Small intestine (tissue), 16 donors: ENCODE results near the gene VCX2. TPM values are rescaled to one million over a fixed set of nuclear protein-coding genes. Genes with fewer than 3 reads are reported as not detected.
A peak's percentile ranks its signal among the peaks of the same experiment; 100 is the strongest.
"Not testable (repeated sequence)": the region's sequence is repeated elsewhere in the genome, so short reads cannot be mapped to it uniquely, and the experiment has no call there.

Experiments
- DNase-seq, 2 donors: peaks; one replicate each; pipeline versions ENCODE4 v3.0.0 to v3.0.0-alpha.2; 2013
- FAIRE-seq: peaks from 2 replicates; lab custom pipeline; 2012; peaks lifted over from hg19 to GRCh38; lab: Jason Lieb, UNC
- H3K27ac ChIP-seq, 3 donors: one replicate each; pipeline ENCODE4 v1.5.1; 2013; ENCODE audit warnings: low read length in 2 of 3, mild to moderate bottlenecking in 2 of 3, control low read depth in 1 of 3, inconsistent platforms in 1 of 3, low read depth in 1 of 3, moderate library complexity in 1 of 3
- H3K27me3 ChIP-seq, 3 donors: one replicate each; pipeline ENCODE4 v1.6.1; 2013; ENCODE audit warnings: low read length in 3 of 3, inconsistent platforms in 1 of 3; ENCODE audit not compliant: control insufficient read depth in 3 of 3, insufficient read depth in 3 of 3
- H3K36me3 ChIP-seq, 3 donors: one replicate each; pipeline ENCODE4 v1.6.1; 2013; ENCODE audit warnings: low read length in 3 of 3, inconsistent platforms in 1 of 3, low read depth in 1 of 3, mild to moderate bottlenecking in 1 of 3, moderate library complexity in 1 of 3; ENCODE audit not compliant: control insufficient read depth in 3 of 3, insufficient read depth in 2 of 3
- H3K4me1 ChIP-seq, 3 donors: one replicate each; pipeline ENCODE4 v1.6.1; 2013; ENCODE audit warnings: low read length in 2 of 3, inconsistent platforms in 1 of 3, low read depth in 1 of 3, mild to moderate bottlenecking in 1 of 3, moderate library complexity in 1 of 3; ENCODE audit not compliant: control insufficient read depth in 3 of 3, insufficient read depth in 2 of 3
- H3K4me3 ChIP-seq, 3 donors: one replicate each; pipeline ENCODE4 v1.5.1; 2013; ENCODE audit warnings: low read length in 3 of 3, control low read depth in 1 of 3, inconsistent platforms in 1 of 3, low read depth in 1 of 3, mild to moderate bottlenecking in 1 of 3, moderate library complexity in 1 of 3
- H3K9me3 ChIP-seq, 2 donors: one replicate each; pipeline ENCODE4 v1.6.1; 2013; ENCODE audit warnings: low read depth in 1 of 2, low read length in 1 of 2; ENCODE audit not compliant: control insufficient read depth in 2 of 2, insufficient read depth in 1 of 2
- WGBS, 3 donors: extraction: QIAGEN DNeasy Blood & Tissue Kit; methylation state at CpG; one replicate each; pipeline ENCODE4 v1.1.7; 2013; 5-methylcytosine and 5-hydroxymethylcytosine counted together
- long read RNA-seq, 10 donors: transcript quantifications; one replicate each; lab custom pipeline, GENCODE V29; 2026
- polyA plus RNA-seq, 4 donors: library from polyadenylated mRNA; stranded (reverse) in 3 of 4; unstranded in 1 of 4; fragments of 200-250 nt in 3 of 4; fragments of 120-200 nt in 1 of 4; gene quantifications; one replicate each; pipeline versions ENCODE4 v1.2.1 to v1.2.3, GENCODE V29; 2013
- donor health status: healthy with polysubstance abuse.
- donor health status: control.
- donor health status: control.
- donor health status: Bipolar disorder and iron deficiency.
- donor health status: healthy.

VCX2 gene
- polyA plus RNA-seq = not detected
- long read RNA-seq, donor 1 = 0 reads
- long read RNA-seq, donor 2 = 0 reads
- long read RNA-seq, donor 3 = 0 reads
- long read RNA-seq, donor 4 = 0 reads
- long read RNA-seq, donor 5 = 0 reads
- long read RNA-seq, donor 6 = 0 reads
- long read RNA-seq, donor 7 = 0 reads
- long read RNA-seq, donor 8 = 0 reads
- long read RNA-seq, donor 9 = 0 reads
- long read RNA-seq, donor 10 = 0 reads

DNA sequence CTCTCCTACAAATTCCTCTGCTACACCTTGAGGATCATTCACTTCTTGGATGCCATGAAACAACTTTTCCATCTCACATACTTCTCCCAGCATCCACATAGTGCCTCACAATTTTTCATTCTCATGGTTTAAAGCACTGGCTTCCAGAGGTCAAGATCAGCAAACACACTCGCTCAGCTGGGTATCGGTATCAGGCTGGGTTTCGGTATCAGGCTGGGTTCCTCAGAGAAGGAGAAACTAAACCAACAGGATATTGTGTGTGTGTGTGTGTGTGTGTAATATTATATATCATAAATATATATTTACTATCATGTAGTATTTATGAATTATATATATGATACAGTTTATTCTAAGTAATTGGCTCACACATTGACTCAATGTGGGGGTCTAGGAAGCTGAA lies at the start of gene VCX2:
Gene VCX2 (minus strand): TSS at position 99 of the 400 bp plus-strand sequence. CDS start 624 bp downstream, outside the sequence.
- H3K36me3 ChIP-seq, H3K4me3 ChIP-seq, DNase-seq, H3K4me1 ChIP-seq, FAIRE-seq, H3K9me3 ChIP-seq, H3K27ac ChIP-seq, H3K27me3 ChIP-seq: not testable (repeated sequence)
- 84 to 100% (median 99%) methylated on average over 3 of the region's 3 CpGs for WGBS, 3 donors

GRCh38 chrX:8204943-8205342 lies 33.9 kb upstream of the VCX2 start:
- no peak overlapping the region for H3K27ac ChIP-seq
- no peaks in the 10 kb centered on the region for H3K27me3 ChIP-seq
- no peak overlapping the region for H3K4me3 ChIP-seq
- H3K9me3 ChIP-seq = no peaks in the 10 kb centered on the region
- FAIRE-seq (no peak), DNase-seq (no peak)
- no peaks in the 10 kb centered on the region for H3K36me3 ChIP-seq
- 66 to 98% (median 90%) methylated on average over 4 of the region's 4 CpGs for WGBS, 3 donors
- H3K4me1 ChIP-seq = no peaks in the 10 kb centered on the region

GRCh38 chrX:8204169-8204935 lies 33.3 kb upstream of the VCX2 start:
- H3K4me3 ChIP-seq = no peak overlapping the region
- no peaks in the 10 kb centered on the region for H3K27me3 ChIP-seq
- DNase-seq (no peak), FAIRE-seq (no peak)
- H3K27ac ChIP-seq = no peak overlapping the region
- H3K4me1 ChIP-seq = no peaks in the 10 kb centered on the region
- H3K36me3 ChIP-seq = no peaks in the 10 kb centered on the region
- WGBS, 3 donors = 63 to 90% (median 82%) methylated on average over 6 of the region's 6 CpGs
- no peaks in the 10 kb centered on the region for H3K9me3 ChIP-seq

- WGBS, 3 donors = 49 to 57% (median 55%) methylated on average over 8 of the region's 8 CpGs
- Histone ChIP-seq H3K27ac (no peak overlapping the region), H3K9me3 (no peaks in the 10 kb centered on the region), H3K36me3 (no peaks in the 10 kb centered on the region), H3K27me3 (no peaks in the 10 kb centered on the region), H3K4me3 (no peak overlapping the region), H3K4me1 (no peaks in the 10 kb centered on the region)
- no peak for FAIRE-seq
- DNase-seq = no peak
Observed at GRCh38 chrX:8201896-8202331, 30.8 kb upstream of the VCX2 start.

DNA sequence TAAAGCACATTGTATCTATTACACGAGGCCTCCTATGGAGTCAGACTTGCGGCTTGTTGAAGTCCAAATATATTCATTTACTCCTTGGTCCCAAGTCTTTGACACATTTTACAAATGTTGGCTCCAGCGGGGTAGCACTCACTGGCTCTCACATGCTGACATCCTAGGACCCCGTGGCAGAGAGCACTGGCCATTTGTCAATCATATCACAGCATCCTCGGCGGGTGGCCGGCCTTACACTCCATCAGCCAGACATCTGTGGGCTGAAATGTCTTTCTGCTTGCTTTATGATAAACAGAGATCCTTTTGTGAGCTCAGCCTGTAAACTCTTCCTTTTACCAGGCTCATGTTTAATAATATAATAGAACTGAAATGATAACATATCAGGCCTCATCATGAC lies 25.7 kb upstream of the VCX2 start:
- H3K9me3 ChIP-seq = no peaks in the 10 kb centered on the region
- no peak overlapping the region for H3K27ac ChIP-seq
- H3K4me1 ChIP-seq = no peaks in the 10 kb centered on the region
- no peaks in the 10 kb centered on the region for H3K27me3 ChIP-seq
- DNase-seq (no peak), FAIRE-seq (no peak)
- no peak overlapping the region for H3K4me3 ChIP-seq
- H3K36me3 ChIP-seq = no peaks in the 10 kb centered on the region
- 78 to 91% (median 90%) methylated on average over 7 of the region's 7 CpGs for WGBS, 3 donors

DNA sequence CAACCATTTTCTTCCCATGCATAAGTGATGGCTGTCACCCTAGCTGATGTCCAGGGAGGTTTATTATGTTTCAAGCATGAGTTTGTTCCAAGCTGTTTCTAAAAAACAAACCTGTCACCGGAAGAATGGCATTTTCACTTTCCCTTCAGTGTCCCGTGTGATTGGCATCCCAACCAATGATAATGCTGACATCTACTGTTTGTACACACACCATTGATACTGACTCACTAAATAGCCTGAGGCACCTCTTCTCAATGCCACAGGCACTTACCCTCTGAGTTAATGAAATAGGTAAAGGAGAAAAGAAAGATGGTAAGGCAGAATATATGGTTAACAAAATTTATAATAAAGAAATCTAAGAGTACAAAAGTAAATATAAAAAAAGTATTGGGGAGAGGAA lies 23.1 kb upstream of the VCX2 start:
- FAIRE-seq = no peak
- no peak for DNase-seq
- no peak overlapping the region for H3K4me3 ChIP-seq
- no peaks in the 10 kb centered on the region for H3K36me3 ChIP-seq
- H3K27ac ChIP-seq = no peak overlapping the region
- H3K9me3 ChIP-seq = no peaks in the 10 kb centered on the region
- no peaks in the 10 kb centered on the region for H3K27me3 ChIP-seq
- 44 to 70% (median 50%) methylated on average over 2 of the region's 2 CpGs for WGBS, 3 donors
- H3K4me1 ChIP-seq = no peaks in the 10 kb centered on the region

DNA sequence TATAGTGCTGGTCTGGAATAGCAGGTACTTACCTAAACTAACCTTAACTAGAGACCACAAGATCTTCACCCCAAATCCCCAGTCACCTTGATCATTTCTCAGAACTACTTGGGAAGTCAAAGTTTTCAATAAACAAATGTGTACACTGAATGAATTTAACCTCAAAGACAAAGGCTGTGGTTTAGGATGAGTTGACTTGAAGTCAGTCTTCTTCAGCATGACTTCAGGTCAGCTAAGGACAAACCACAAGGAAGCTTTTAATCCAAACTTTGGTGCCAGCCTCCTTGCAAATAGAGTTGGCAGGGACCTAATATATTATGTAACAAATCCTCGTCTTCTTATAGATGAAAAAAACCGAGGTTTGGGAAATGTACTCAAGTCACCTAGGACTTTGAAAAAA lies 21.2 kb upstream of the VCX2 start:
- Histone ChIP-seq H3K27ac (no peak overlapping the region), H3K36me3 (no peaks in the 10 kb centered on the region), H3K27me3 (no peaks in the 10 kb centered on the region), H3K4me3 (no peak overlapping the region), H3K4me1 (no peaks in the 10 kb centered on the region), H3K9me3 (no peaks in the 10 kb centered on the region)
- no peak for FAIRE-seq
- DNase-seq = no peak
- WGBS, 3 donors = 86 to 90% (median 88%) methylated on average over 2 of the region's 2 CpGs

DNA sequence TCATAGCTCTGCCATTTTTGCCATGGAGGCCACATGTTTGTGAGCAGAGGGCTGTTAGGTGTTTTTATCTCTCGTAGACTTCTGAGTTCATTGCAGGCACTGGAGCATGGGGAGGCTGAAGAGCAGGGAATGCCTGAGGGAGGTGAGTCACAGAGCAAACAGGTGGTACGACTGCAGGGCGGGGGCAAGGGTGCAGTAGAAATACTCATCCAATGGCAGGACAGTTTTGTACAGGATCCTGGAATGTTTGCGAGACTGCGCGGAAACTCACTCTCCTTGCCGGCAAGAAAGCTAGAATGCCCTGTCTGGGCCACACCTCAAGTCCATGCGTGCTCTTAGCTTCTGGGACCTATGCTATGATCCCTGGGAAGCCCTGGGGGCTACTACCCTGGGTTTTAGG lies 20.0 kb upstream of the VCX2 start:
- DNase-seq = peak in 1 of 2 donors; percentile 25
- WGBS, 3 donors = 69 to 86% (median 83%) methylated on average over 7 to 8 of the region's 8 CpGs
- no peak for FAIRE-seq

More for the DNA sequence above, 20.0 kb upstream of the VCX2 start:
- Histone ChIP-seq H3K36me3 (no peaks in the 10 kb centered on the region), H3K27ac (no peak overlapping the region), H3K4me1 (no peaks in the 10 kb centered on the region), H3K27me3 (no peaks in the 10 kb centered on the region), H3K4me3 (no peak overlapping the region), H3K9me3 (no peaks in the 10 kb centered on the region)
